Hepatocyte (in vitro differentiated cells): ENCODE measurements around the gene COA1.

ENCODE experiments used
- CTCF ChIP-seq: fragments of 200-600 bp; sonication (generic); IDR thresholded peaks from 2 replicates; pipeline ENCODE4 v1.5.1; 2016; ENCODE audit warnings: antibody characterized with exemption, mild to moderate bottlenecking; ENCODE audit not compliant: poor library complexity
- EZH2 ChIP-seq: fragments of 200-600 bp; sonication (generic); IDR thresholded peaks from 2 replicates; pipeline ENCODE4 v1.6.1; 2016; ENCODE audit warnings: antibody characterized with exemption, mild to moderate bottlenecking, borderline replicate concordance

GRCh38 chr7:43726466-43726865, 2.9 kb downstream of the COA1 start:
- TF ChIP-seq CTCF (no peak), EZH2 (no peak)
